Anterior cingulate cortex (tissue), 58 donors: ENCODE results near the gene PCSK6.

Experiments used
- DNase-seq, 58 donors: peaks; one replicate each; lab custom pipeline; 2025; lab: John Stamatoyannopoulos, UW

PCSK6 gene

DNA sequence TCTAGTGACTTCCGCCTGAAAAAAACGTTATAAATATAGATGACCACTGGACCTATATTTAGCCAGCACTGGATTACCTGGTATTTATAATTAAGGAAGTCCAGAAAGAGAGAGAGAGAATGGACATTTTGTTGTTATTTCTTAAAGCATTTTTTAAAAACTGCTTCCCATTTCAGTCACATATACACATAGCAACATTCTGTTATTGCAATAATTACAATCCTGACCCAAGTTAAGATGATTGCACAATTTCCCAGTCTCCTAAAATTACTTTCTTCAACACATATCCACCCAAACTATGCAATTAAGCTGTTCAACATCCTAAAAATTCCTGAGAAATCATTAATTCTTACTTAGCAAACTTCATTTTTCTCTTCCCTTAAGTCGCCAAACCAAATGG is 37.7 kb downstream of the PCSK6 start:
- no peak for DNase-seq

DNA sequence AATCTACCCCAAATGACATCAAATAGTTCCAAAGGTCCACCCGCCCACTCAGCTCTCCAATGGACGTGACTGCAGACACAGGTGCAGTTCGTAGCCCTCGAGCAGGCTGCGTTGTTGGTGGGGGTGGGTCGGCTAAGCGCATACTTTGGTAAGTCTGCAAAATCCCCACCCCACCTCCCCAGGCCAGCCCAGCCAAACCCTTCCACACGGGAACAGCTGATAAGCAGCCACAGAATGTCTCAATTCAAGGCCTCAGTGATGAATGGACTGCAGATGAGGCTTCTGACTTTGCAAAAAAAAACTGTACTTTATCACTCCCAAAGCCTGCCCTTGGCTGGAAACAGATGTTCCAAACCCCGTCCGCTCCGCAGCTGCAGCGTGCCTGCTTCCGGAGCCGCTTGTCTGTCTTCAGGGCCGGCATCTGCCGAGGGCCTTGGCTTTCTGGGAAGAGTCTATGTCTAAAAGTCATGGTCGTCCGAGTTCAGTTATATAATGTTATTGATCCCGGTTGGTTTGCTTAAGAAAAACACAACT is 38.2 kb downstream of the PCSK6 start:
- DNase-seq = peak in 17 of 58 donors; percentile 6 to 61 (median 35)

DNA sequence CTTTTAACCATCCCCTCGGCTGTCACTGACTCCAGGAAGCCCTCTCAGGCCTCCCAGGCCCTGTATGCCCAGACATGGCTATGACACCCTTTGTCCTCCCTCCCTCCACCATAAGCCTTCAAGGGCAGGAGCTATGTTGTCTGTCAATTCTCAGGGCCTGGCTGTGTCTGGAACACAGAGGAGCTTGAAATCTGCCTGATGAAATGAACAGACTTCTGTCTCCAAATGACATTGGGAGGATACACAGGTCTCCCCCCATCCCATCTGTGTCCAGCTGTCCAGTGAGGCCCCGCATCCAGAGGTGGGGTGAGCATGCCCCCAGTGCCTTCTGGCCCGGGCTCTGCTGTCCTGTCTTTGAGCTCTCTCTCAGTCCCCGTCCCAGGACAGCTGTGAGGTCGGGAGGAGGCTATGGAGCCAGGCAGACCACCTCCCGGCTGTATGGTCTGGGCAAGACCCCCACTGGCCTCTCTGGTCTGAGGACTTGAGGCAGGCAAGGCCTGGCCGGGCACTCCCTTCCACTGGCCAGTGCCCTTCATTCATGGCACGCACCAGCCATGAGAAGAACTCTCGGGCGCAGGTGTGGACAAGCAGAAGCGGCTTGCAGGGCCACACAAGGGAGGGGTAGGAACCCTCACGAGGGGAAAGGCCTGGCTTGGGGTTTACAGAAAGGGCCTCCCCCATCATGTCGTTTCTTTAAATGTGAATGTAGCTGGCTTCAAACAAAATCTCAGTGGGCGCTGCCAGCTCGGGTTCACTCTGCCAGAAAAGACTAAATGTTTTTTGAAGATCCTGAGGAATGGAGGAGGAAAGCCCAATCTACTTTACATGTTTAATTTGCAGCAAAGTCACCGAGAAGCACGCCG is 38.9 kb downstream of the PCSK6 start:
- no peak for DNase-seq

DNA sequence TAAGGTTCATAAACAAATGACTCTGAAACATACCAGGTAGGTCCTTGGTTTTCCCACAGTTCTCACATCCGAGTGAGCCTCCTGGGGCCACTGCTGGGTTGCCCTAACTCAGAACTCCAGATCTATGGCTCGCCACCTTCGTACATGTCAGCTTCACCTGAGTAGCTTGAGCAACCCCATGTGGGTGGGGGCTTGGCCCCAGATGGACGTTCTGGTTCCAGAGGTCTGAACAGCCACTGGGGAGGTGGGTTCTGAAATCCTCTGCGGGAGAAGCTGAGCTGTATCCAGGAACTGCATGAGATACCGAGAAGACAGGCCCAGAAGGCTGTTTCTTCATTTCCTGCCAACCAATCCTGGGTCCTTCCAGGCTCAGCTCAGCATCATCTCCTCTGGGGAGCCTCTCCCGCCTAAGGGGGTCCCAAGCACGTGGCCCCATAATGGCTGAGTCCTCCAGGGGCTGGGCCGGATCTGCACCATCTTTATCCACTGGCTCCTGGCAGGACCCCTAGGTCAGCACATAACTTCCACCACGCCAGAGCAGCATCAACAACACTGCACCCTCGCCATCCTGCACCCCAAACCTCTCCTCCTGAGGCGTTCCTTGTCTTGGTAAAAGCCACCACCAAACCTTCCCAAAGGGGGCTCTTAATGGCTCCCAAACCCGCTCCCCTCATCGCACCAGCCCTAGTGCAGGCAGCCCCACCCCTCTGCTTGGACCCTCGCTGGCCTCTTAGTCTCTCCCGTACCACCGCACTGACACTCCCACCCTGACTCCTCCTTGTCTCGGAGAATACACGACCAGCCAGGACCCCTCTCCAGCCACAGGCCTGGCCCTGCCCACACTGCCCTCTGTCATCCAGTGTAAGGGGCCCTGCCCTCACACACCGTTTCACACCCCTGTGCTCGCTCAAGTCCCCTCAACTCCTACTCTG is 39.8 kb downstream of the PCSK6 start:
- DNase-seq = no peak

DNA sequence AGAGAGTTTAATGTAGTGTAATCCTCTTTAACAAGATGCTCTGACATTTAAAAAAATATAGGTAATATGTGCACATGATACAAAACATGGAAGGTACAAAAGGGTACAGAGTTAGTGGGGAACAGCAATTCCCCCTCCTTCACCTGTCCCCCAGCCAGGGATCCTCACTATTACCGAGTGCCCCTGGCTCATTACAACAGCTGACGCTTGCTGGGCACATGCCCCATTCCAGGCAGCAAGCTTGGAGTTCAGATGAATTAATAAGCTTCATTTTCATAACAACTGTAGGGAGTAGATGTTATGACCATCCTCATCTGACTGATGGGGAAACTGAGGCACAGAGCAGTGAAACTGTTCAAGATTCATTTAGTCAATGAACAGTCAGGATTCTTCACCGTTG is 41.2 kb downstream of the PCSK6 start:
- no peak for DNase-seq

DNA sequence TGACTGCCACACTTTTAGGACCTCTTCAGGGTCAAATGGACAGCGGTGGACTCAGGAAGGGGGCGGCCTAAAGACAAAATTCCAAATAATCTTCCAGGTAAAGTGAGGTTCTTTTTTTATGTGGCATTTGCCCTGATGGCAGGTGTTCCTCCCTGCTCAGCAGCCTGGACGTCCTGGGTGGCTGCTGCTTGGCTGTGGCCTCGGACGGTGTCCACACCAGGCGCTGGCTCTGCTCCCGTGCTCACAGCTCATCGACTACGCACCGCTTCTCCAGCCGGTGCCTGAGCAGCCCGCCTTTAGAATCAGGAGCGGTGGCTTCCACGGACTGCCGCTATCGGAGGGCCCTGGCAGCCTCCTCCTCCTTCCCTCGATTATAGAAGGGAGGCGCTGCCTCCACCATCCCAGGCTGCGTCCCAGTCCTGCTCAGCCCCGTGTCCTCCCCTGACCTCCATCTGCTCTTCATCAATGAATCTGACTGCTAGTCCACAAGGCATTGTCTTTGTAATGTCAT is 41.9 kb downstream of the PCSK6 start:
- DNase-seq = no peak

DNA sequence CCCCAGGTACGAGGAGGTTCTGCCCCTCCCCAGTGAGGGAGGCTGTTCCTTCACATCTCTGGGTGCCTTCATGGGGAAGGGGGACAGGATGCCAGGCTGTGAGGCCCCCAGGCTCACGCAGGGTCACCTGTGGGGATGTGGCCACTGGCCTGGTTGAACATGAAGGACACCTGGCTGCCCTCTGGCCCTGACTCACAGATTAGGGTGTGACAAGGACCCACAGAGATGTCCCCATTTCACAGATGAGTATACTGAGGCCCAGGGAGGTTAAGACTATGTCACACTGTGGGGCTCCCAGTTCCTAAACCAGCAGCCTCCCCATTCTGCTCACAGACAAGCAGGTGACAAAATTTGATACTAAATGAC is 42.4 kb downstream of the PCSK6 start:
- no peak for DNase-seq

DNA sequence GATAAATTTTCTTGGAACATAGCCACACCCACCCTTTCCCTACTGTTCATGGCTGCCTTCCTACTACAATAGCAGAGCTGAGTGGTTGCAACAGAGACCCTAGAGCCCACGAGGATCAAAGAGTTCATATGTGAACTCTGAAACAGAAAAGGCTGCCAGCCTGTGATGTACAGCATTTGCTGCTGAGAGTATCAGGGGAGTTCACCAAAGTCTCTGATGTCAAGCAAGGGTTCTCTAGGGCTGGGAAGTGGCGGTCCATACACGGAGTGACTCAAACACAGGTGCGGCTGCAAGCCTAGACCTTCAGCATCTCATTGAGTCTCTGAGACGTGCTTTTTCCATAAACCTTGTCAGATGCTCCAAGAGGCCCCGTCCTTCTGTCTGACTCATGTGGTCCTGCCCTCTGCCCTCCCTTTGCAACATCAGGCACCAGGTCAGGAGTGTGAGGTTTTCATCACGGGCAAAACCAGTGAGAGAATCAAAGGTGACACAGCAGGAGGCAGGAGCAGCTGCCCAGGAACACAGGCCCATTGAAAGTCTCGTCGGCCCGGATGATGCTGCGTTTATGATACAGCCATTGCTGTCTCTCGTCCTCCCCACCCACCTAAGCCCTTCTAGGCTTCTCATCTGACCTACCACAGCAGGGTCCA is 42.9 kb downstream of the PCSK6 start:
- no peak for DNase-seq

DNA sequence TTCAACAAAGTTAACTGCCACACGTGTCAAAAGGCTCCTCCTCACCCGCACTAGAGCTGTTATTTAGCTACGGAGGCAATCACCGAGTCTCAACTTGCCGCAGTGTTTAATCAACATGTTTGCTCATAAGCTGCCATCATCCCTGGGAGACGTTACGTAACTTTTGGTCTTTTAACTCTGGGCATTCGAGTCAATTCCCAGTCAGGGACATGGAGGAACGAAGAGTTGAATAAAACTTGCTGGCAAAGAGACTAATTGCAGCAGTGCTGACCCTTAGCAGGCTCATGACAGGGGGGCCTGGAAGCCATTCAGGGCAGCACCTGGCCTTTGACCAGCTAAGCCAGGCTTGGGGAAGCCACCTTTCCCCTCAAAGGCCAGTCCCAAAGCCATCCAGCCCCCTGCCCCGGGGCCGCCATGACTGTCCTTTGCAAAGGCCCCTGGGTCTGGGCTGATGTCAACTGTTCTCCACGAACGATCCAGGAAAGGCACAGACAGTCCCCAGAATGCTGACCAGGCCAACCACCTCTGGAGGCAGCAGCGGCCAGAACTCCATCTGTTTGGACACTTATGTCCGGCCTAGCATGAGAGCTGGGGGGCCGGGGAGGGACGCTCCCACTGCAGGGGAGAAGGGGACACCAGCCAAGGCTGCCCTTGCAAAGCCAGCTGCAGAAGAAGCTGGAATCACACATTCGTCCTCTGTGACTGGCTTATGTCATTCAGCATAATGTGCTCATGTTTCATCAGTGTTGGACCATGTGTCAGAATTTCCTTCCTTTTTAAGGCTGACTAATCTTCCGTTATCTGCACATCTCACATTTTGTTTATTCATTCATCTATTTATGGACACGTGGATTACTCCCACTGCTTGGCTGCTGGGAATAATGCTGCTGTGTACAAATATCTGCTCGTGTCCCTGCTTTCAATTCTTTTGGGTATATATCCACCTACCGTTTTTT is 43.7 kb downstream of the PCSK6 start:
- DNase-seq = peak in 2 of 58 donors; percentile 28 to 37

DNA sequence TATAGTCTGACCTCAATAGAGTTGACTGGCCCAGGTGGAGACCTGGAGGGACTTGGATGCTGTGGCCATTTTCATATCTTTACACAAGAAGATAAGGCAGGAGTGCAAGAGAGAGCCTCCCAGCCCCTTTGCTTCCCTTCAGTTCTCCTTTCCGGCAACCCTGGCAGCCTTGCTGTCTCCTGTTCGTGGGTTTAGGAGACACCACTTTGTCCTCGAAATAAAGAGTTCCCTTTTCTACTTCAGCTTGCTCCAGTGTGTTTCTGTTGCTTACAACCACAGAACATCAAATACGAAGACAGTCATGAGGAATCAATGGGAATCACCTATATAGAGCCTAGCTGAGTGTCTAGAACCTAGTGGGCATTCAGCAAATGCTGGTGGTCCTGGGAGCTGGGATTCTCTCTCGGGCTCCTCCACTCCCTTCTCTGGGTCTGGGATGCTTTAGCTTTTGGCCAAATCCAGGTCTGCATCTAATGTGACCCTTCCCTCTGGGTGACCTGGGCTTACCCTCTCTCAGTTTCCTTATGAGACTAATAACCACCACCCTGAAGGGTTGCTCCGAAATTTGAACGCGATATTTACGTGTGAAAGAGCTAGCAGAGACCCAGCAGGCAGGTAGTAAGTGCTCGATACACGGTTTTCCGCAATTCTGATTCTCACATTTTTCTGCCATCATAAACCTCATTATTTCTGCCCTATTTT is 44.5 kb downstream of the PCSK6 start:
- no peak for DNase-seq

DNA sequence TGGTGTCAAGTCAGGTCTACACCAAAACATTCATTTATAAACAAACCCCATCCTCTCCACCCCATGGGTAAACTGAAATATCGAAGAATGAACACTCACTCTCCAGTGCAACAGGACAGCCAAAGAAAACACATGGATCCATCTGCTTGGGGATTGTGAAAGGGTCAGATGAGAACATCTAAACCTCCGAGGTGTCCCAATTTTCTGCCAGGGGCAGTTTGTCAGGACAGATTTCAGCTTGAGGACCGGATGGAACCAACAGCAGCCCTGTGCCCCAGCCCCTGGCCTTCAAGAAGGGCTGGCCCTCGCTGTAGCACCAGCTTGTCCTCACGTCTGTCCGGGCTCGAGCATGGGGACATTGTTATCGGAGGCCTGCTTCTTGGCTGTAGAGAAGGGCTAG is 45.5 kb downstream of the PCSK6 start:
- DNase-seq = no peak

DNA sequence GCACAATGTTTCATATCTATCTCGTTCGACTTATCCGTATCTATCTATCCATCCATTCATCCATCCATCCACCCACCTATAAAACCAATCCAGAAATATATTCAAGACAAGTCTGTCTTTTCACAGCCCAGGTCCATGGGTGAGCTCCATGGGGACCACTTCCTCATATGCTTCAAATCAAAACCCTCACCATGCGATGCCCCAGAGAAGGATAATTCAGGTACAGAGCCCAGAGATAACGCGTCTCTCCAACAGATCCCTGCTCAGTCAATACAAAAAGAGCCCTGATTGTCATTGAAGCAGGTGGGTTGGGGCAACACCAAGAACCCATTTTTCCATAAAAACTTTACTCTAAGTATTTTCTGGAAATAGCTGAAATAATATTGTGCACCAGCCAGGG is 47.2 kb downstream of the PCSK6 start:
- no peak for DNase-seq

DNA sequence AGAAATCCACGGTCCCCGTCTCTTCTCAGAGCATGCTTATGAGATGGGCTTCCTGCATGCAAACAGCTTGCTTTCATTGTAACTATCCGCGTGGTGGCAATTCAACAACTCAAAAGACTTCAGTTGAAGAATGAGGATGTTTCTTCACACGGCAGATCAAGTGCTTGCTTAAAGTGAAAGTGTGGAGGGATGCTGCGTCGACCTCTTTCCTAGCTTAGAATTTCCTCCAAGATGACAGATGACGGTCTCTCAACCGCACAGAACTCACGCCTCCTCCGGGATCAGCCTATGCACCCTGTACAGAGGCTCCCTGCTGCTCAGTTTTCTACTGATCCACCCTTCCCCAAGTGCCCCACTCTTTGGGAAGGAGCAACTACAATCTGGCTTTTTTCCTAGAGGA is 47.8 kb downstream of the PCSK6 start:
- DNase-seq = no peak

DNA sequence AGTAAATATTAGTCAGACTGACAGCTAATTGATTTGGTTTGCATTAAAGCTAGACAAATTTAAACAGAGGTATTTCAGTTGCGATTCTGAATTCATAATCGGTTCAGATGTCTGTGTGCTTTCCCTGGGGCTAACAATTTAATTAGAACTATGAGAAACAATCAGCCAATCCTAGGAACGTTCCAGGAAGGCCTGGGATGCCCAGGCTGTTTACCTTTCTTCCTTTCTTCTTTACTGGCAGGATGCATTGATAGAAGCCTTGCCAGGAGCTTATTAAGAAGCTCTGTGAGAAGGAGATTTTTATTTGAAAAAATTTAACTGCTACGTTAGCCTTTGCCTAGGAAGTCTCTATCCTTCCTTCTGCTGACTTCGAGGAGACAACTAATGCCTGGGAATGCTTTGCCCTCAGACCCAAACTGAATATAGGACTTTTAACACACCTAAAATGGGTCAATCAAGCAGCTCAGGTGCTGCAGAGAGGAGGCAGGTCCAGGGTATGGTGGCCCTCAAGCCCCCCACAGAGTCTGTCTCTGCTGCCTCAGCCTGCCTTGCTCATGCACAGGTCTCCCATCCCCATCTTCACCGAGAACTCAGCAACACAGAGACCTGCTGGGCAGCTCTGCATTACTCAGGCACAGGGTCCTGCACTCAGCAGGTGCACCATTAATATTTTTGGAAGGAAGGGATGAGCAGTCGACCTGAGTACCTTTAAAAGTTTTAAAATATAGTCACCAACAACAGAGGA is 48.5 kb downstream of the PCSK6 start:
- no peak for DNase-seq

DNA sequence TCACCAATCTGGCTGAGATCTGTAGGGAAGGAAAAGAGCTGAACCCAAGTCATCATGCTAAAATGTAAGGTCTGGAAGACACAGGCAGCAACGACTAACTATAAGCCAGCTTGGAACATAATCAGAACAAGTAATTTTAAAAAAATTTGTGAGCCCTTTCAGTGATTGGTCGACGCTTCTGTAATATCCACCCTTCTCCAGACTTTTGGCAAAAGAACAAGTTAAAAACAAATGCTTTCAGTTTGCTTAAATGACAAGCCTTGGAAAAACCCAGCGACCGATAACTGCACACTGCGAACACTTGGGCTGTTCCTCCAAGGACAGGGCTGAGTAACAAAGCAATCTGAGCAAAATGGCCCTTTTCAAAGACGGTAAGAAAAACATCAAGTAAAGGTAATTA is 49.6 kb downstream of the PCSK6 start:
- no peak for DNase-seq

DNA sequence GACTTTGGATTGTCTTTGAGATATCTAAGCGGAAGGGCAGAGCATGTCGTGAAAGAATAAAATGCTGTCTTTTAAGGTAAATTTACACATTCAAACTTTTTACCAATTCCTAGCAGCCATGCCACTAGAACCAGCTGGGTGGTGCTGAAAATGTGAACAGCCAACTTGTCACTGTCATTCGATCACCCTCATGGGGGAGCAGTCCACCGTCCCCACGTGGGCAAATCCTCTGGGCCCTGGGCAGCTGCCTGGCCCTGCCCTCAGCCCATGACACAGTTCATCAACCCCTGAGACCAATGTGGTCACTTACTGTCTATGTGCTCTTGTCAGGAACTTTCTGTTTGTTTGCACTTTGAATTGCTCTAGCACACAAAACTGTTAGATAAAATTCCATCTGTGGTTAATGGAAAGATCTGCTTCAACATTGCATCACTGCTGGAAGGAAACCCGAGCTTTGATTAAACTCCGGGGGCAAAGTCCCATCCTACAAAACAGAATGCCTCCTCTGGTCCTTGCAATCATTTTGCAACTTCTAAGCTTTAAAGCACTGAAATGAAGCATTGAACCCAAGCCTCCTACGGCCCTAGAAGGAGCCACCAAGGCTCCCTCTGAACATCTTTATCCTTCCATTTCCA is 50.1 kb downstream of the PCSK6 start:
- no peak for DNase-seq

DNA sequence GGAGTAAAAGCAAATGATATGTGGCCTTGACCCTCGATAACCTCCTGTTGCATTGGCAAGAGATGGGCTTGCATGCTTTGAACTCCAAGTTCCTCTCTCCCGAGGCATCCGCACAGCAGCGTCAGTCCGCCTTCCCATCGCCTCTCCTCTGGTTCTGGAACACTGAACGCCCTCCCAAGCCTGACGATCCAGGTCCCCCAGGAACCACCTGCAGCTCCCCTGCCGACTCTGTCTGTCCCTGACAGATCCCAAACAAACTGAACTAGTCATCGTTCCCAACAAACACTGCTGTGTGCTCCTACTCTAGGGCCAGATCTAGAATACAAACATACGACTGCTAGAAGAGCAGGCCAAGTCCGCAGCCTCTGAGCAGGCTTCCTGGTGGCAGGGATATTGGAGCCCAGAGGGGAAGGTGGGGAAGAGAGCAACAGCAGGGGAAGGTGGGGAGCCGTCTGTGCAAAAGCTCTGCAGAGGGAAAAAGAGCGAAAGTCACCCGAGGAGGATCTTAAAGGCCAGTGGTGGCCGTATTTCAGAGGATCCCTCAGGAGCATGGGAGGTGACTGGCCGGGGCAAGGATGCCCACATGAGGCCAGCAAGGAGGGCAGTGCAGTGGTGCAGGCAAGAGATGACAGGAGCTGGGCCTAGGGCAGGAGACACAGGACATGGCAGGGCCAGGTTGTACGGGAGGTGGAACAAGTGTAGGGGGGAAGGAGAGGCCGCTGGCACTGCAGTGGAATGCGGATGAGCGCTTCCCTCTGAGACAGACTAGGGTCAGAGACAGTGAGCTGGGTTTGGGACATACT is 50.8 kb downstream of the PCSK6 start:
- no peak for DNase-seq
